Caco-2 (cell line): ENCODE data around the gene FAM110A. TPM values are rescaled to one million over a fixed set of nuclear protein-coding genes. Genes with fewer than 3 reads are reported as not detected.

Experiments
- BruUV-seq: library from RNA; stranded (reverse); fragments of 400-500 nt; replicated peaks from 2 replicates; lab custom pipeline; 2021; lab: Mats Ljungman, UMichigan
- CTCF ChIA-PET: fragments of 300-600 bp; sonication (Branson Sonifier 250); formaldehyde crosslinking; loops from one replicate; lab custom pipeline; 2022; ENCODE audit warnings: antibody characterized with exemption; lab: Charles Lee
- POLR2A ChIA-PET: fragments of 300-600 bp; sonication (Branson Sonifier 250); formaldehyde crosslinking; loops from one replicate; lab custom pipeline; 2022; ENCODE audit warnings: antibody characterized with exemption; lab: Charles Lee
- DNase-seq, 2 experiments: peaks; one replicate each; pipeline versions ENCODE4 v3.0.0 to v3.0.0-alpha.2; 2020 to 2022
- H3K27me3 ChIP-seq: replicated peaks from 2 replicates; pipeline ENCODE4 v1.6.0; 2011; ENCODE audit warnings: low read length; ENCODE audit not compliant: control insufficient read depth, insufficient read depth
- H3K36me3 ChIP-seq: 2 replicates; pipeline ENCODE4 v1.5.1; 2011; ENCODE audit warnings: low read length; ENCODE audit not compliant: control insufficient read depth, insufficient read depth
- H3K4me1 ChIP-seq: fragments of 250-450 bp; sonication (Bioruptor Pico); 2 replicates; pipeline ENCODE4 v1.5.1; 2020; ENCODE audit warnings: mild to moderate bottlenecking
- H3K4me3 ChIP-seq: 2 replicates; pipeline ENCODE4 v1.5.1; 2011; ENCODE audit warnings: low read depth, mild to moderate bottlenecking, control low read depth, low read length
- H3K9me3 ChIP-seq: fragments of 250-450 bp; sonication (Bioruptor Pico); 2 replicates; pipeline ENCODE4 v1.5.1; 2020; ENCODE audit warnings: mild to moderate bottlenecking, moderate library complexity
- H3K27ac Mint-ChIP-seq: one replicate; pipeline ENCODE4 v1.8.0; 2022; ENCODE audit warnings: mixed read lengths; ENCODE audit not compliant: unreplicated experiment
- H3K27me3 Mint-ChIP-seq: one replicate; pipeline ENCODE4 v1.8.0; 2022; ENCODE audit warnings: mixed read lengths; ENCODE audit not compliant: insufficient read depth, unreplicated experiment
- H3K36me3 Mint-ChIP-seq: one replicate; pipeline ENCODE4 v1.8.0; 2022; ENCODE audit warnings: mild to moderate bottlenecking, mixed read lengths; ENCODE audit not compliant: insufficient read depth, unreplicated experiment
- H3K4me1 Mint-ChIP-seq: one replicate; pipeline ENCODE4 v1.8.0; 2022; ENCODE audit warnings: low read depth, mixed read lengths; ENCODE audit not compliant: unreplicated experiment
- H3K4me3 Mint-ChIP-seq: one replicate; pipeline ENCODE4 v1.8.0; 2022; ENCODE audit warnings: mild to moderate bottlenecking, moderate library complexity, mixed read lengths; ENCODE audit not compliant: unreplicated experiment
- H3K9me3 Mint-ChIP-seq: one replicate; pipeline ENCODE4 v1.8.0; 2022; ENCODE audit warnings: mixed read lengths; ENCODE audit not compliant: unreplicated experiment
- intact Hi-C: fragments of 100-400 bp; cut with micrococcal nuclease; formaldehyde crosslinking; loops from one replicate; pipeline ENCODE4 v1.10.0; 2022; ENCODE audit not compliant: unreplicated experiment
- total RNA-seq: library from RNA; stranded (reverse); gene quantifications from 2 replicates; pipeline ENCODE4 v1.2.3, GENCODE V29; 2022
- TF ChIP-seq, protein P1 (sequence below), 2 experiments: fragments of 200-600 bp in 1 of 2; IDR thresholded peaks; 1 replicate in 1 of 2; 2 replicates in 1 of 2; pipeline versions ENCODE4 v1.5.1 to v1.8.0; 2011 to 2022; ENCODE audit warnings: antibody characterized with exemption in 1 of 2, control low read depth in 1 of 2, inconsistent platforms in 1 of 2, low read depth in 1 of 2, low read length in 1 of 2, mild to moderate bottlenecking in 1 of 2, moderate library complexity in 1 of 2; ENCODE audit not compliant: insufficient read depth in 1 of 2, severe bottlenecking in 1 of 2, unreplicated experiment in 1 of 2

FAM110A gene
- total RNA-seq, 1 experiment from 2014 or later: 18.4 TPM

DNA sequence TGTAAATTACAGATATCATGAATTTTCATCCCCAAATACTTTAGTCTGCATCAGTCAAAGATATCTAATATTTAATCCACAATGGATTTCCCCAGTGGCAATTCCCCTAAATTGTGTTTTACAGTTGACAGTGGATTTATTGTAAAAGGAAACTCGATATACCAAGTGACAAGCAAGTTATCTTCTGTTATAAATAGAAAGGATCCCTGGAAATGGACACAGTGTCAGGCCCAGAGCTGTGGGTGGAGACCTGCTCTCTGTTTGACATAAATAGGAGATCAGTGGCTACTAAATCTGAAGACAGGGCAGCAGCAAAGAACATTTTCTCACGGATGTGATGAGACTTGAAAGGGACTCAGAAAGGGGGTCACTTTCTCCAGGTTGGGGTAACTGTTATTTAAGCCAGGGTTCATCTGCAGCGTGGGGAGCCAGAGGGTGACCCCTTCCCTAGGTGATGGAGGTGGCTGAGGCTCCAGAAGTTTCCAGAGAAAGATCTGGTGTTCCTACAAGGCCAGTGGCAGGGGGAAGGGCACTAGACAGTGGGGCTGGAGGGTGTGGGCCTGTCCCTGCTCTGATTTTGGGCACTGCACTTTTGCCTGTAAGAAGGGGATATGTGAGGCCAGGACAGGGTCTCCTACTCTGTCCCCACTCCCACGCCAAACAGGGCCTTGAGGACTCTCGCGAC, 12.3 kb upstream of the FAM110A start:
- Histone ChIP-seq H3K36me3 (no peaks in the 10 kb centered on the region), H3K4me1 (peaks cover 13% of the 10 kb centered on the region), H3K27me3 (no peaks in the 10 kb centered on the region), H3K9me3 (no peaks in the 10 kb centered on the region), H3K4me3 (no peak overlapping the region)
- no peak overlapping the region for H3K4me3 Mint-ChIP-seq
- ChIA-PET CTCF (no interaction called here), POLR2A (no interaction called here)
- TF ChIP-seq, protein P1, sequence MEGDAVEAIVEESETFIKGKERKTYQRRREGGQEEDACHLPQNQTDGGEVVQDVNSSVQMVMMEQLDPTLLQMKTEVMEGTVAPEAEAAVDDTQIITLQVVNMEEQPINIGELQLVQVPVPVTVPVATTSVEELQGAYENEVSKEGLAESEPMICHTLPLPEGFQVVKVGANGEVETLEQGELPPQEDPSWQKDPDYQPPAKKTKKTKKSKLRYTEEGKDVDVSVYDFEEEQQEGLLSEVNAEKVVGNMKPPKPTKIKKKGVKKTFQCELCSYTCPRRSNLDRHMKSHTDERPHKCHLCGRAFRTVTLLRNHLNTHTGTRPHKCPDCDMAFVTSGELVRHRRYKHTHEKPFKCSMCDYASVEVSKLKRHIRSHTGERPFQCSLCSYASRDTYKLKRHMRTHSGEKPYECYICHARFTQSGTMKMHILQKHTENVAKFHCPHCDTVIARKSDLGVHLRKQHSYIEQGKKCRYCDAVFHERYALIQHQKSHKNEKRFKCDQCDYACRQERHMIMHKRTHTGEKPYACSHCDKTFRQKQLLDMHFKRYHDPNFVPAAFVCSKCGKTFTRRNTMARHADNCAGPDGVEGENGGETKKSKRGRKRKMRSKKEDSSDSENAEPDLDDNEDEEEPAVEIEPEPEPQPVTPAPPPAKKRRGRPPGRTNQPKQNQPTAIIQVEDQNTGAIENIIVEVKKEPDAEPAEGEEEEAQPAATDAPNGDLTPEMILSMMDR (IDR thresholded peaks at IDR 0.05; ENCODE audit: insufficient read depth in 1 of 2, low read depth in 1 of 2, low read length in 1 of 2, severe bottlenecking in 1 of 2, unreplicated experiment in 1 of 2): no peak
- no peak overlapping the region for H3K27ac Mint-ChIP-seq
- BruUV-seq: no TSS peak
- DNase-seq: no peak
- peaks cover 11% of the 10 kb centered on the region for H3K9me3 Mint-ChIP-seq
- peaks cover 11% of the 10 kb centered on the region for H3K36me3 Mint-ChIP-seq
- H3K27me3 Mint-ChIP-seq: no peaks in the 10 kb centered on the region
- H3K4me1 Mint-ChIP-seq: peaks cover 7% of the 10 kb centered on the region
- intact Hi-C loops: no loop called here

DNA sequence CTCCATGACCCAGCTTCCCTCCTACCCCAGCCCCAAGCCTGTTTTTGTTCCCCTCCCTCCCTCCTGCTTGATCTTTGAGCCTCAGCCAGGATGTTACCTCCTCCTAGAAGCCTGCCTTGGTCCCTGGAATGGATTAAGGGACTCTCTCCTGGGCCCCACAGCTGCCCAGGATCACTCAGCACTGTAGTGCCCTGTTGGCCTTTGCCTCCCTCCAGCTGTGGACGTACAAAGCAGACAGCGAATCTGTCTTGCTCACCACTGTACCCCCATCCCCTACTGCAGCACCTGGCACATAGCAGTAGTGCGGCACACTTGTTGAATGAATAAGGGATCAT, 11.8 kb upstream of the FAM110A start:
- POLR2A ChIA-PET: no interaction called here
- CTCF ChIA-PET: no interaction called here

DNA sequence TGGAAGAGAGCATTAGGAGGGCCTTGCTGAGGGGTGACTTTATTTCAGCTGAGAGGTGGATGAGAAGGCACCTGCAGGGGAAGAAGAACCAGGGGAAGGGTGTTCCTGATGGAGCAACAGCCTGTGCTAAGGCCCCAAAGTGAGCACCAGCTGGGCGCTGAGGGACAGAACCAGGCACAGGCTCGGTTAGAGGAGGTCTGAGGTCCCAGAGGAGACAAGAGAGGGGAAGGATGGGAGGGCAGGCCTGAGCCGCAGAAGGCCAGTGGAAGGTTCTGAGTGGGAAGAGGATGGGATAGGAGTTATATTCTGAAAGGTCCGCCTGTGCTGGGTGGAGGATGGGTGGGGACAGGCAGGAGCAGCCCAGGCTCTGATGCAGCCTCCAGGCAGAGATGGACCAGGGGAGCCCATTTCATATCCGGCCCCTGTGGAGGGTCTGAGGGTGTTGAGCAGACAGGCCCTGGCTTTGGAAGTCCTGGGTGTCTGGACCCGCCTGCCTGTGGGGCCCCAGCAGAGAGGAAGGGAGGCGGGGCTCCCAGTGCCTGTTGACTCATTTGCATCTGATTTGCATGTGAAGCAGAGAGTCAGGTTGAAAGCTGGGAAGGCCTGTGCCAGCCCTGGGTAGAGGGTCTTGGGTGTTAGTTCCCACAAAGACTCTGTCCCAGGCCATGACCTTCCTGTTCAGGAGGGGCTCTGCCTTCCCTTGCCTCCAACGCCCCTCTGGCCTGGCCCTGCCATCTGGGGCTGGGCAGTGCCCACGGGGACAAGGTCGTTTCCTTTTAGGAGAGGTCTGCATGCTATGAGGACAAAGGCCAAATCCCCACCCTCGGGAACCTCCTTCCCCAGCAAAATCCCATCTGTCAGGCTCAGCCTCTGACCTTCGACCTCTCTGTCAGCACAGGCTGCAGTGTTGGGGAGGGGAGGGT, 10.6 kb upstream of the FAM110A start:
- H3K27me3 ChIP-seq: no peaks in the 10 kb centered on the region
- H3K9me3 Mint-ChIP-seq: peaks cover 11% of the 10 kb centered on the region
- DNase-seq: no peak
- H3K4me3 Mint-ChIP-seq: no peak overlapping the region
- peaks cover 11% of the 10 kb centered on the region for H3K36me3 Mint-ChIP-seq
- H3K4me3 ChIP-seq: no peak overlapping the region
- H3K36me3 ChIP-seq: no peaks in the 10 kb centered on the region
- no peak overlapping the region for H3K27ac Mint-ChIP-seq
- no TSS peak for BruUV-seq
- H3K27me3 Mint-ChIP-seq: no peaks in the 10 kb centered on the region
- H3K9me3 ChIP-seq: no peaks in the 10 kb centered on the region
- POLR2A ChIA-PET: no interaction called here
- TF ChIP-seq, protein P1 (IDR thresholded peaks at IDR 0.05; ENCODE audit: insufficient read depth in 1 of 2, low read depth in 1 of 2, low read length in 1 of 2, severe bottlenecking in 1 of 2, unreplicated experiment in 1 of 2): no peak
- H3K4me1 Mint-ChIP-seq: peaks cover 7% of the 10 kb centered on the region
- peaks cover 13% of the 10 kb centered on the region for H3K4me1 ChIP-seq
- CTCF ChIA-PET: no interaction called here
- intact Hi-C loops: no loop called here

More for the DNA sequence above, 11.8 kb upstream of the FAM110A start:
- Mint-ChIP-seq H3K27ac (no peak overlapping the region), H3K4me3 (no peak overlapping the region), H3K27me3 (no peaks in the 10 kb centered on the region), H3K9me3 (peaks cover 11% of the 10 kb centered on the region), H3K36me3 (peaks cover 11% of the 10 kb centered on the region), H3K4me1 (peaks cover 7% of the 10 kb centered on the region)
- H3K9me3 ChIP-seq: no peaks in the 10 kb centered on the region
- no TSS peak for BruUV-seq
- TF ChIP-seq, protein P1 (IDR thresholded peaks at IDR 0.05; ENCODE audit: insufficient read depth in 1 of 2, low read depth in 1 of 2, low read length in 1 of 2, severe bottlenecking in 1 of 2, unreplicated experiment in 1 of 2): no peak
- intact Hi-C loops: no loop called here
- H3K36me3 ChIP-seq: no peaks in the 10 kb centered on the region
- peaks cover 13% of the 10 kb centered on the region for H3K4me1 ChIP-seq
- H3K27me3 ChIP-seq: no peaks in the 10 kb centered on the region
- no peak overlapping the region for H3K4me3 ChIP-seq
- DNase-seq: no peak
